GM18508 (cell line): ENCODE measurements around the gene CRPPA.
"Not testable (repeated sequence)": the region's sequence is repeated elsewhere in the genome, so short reads cannot be mapped to it uniquely, and the experiment has no call there.

Source experiments
- ATAC-seq: cut with Tn5 transposase; IDR thresholded peaks from one replicate; pipeline ENCODE4 v1.9.1; 2021; ENCODE audit warnings: moderate number of reproducible peaks; ENCODE audit not compliant: insufficient read depth, unreplicated experiment

CRPPA gene

DNA sequence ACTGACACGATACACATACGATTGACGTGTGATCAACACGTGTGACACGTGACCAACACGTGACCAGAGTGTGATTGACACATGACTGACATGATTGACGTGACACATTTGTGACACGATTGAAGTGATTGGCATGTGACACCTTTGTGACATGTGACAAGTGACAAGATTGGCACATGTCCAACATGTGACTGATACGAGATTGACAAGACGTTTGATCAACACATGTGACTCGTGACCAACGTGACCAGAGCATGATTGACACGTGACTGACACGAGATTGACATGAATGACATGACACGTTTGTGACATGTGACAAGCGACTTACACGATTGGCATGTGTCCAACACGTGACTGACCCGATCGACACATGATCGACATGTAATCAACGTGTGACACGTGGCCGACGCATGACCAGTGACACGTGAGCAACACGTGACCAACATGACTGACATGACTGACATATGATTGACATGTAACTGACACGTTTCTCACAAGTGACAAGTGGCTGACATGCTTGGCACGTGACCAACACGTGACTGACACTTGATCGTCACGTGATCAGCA is 22.0 kb downstream of the CRPPA start:
- no peak for ATAC-seq

DNA sequence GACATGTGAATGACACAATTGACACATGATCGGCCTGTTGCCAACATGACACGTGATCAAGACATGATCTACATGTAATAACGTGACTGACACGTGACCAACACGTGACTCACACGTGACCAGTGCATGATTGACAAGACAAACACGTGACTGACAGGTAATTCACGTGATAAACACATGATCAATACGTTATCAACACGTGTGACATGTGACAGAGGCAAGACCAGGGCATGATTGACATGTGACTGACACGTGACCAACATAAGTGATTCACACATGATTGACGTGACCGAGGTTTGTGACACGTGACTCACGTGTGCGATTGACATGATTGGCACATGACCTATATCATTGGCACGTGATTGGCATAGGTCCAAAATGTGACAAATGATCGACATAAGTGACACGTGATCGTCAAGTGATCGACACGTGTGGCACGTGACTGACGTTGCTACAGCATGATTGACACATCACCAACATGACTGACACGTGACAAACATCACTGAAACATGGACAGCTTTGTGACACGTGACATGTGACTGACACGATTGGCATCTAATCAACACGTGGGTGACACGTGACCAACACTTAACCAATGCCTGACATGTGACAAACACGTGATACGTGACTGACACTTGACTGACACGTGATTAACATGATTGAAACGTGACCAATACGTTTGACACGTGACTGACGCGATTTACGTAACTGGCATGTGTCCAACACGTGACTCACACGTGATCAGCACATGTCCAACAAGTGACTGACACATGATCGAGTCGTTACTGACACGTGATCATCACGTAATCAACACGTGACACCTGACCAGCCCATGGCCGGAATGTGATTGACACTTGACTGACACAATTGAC is 23.0 kb downstream of the CRPPA start:
- no peak for ATAC-seq

DNA sequence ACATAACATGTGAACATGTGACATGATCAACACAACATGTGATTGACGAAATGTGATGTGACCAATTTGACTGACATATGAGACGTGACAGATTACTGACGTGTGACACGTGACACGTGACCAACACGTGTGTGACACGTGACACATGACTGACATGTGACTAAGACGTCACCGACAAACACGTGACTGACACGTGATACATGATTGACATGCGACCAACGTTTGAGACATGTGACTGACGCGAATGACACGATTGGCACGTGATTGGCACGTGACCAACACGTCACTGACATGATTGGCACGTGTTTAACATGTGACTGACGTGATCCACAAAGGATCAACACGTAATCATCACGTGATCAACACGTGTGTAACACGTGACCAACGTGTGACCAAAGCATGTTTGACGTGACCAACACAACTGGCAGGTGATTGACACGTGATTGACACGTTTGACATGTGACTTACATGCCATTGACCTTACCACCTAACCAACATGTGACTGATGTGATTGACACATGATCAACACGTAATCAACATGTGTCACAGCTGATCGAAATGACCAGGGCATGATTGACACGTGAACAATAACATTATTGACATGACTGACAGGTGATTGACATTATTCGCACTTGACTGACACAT is 23.7 kb downstream of the CRPPA start:
- no peak for ATAC-seq

DNA sequence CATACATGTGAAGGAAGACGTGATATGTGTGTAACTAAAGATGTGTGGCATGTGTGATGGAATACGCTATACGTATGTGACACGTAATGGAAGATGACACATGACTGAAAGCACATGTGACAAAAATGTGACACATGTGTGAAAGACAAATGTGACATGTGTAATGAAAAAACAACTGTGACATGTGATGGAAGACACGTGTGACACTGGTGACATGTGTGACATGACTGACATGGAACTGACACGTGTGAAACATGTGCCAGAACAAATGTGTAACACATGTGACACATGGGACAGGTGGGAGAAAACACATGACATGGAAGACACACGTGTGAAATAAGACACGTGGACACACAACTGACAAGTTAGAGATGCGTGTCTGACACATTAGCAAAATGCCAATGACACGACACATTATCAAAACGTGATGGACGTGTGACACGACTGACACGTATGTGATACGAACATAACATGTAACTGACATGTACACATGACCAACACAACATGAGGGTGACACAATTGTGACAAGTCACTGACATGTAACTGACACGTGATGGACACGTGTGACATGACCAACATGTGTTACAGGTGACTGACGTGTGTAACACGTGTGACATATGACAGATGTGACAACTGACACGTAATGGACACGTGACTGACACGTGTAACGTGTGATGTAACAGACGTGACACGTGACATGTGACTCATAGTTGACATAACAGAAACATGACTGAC is 24.4 kb downstream of the CRPPA start:
- no peak for ATAC-seq

DNA sequence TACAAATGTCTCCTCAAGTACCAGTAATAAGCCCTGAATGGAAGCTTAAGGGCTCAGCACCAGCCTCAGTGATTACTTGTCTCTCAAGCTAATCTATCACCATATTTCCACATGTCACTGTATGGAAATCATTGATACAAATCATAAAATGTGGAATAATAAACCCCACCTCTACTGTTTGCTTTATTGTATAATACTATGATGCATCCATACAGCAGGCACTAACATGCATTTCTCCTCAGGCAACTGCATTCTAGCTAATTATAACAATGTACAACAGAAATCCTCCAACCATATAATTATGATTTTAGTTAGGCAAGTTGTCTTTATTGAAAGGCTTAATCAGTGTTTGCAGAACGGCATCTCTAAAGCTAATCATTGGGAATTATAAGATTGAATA is 26.2 kb downstream of the CRPPA start:
- no peak for ATAC-seq

DNA sequence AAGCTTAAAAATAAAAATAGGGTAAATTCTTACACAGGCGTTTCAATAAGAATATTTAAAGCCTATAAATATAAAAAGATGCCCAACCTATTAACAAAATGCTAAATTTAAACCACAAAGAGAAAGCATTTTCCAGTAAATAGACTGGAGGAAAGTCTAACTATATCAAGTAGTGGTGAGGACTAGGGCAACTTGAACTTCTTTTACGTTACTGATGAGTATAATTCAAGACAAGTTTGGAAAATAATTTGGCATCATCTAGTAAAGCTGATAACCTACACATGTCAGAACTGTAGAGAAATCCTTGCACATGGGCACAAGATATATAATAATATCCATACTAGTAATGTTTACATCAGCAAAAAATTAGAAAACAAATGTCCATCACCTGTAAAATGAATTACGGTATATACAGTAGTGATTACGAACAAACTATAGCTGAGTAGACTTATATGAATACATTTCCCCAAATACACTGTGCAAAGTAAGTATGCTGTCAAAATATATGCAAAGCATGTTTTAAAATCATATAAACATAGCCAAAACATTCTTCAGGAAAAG is 27.4 kb downstream of the CRPPA start:
- ATAC-seq = no peak

DNA sequence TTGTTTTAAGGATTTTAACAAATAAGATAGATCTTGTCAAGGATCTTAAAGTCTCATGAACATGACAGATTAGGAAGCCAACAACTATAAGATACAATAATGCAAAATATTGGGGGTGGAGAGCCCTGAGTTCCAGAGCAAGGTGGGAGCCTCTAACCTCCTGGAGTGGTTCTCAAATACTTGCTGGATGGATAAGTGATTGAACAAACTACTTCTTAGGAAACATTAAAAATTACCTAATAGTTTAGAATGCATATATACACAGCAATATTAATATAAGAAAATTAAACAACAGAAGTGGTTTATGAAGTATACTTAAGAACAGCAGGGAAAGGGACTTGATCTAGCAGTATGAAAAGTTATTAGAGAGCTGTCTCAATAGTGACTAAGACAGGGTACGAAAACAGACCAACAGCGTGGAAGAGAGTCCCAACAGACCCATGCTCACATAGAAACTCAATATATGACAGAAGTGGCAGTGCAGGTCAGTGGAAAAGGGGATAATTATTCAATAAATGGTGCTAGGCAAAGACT is 28.3 kb downstream of the CRPPA start:
- no peak for ATAC-seq

DNA sequence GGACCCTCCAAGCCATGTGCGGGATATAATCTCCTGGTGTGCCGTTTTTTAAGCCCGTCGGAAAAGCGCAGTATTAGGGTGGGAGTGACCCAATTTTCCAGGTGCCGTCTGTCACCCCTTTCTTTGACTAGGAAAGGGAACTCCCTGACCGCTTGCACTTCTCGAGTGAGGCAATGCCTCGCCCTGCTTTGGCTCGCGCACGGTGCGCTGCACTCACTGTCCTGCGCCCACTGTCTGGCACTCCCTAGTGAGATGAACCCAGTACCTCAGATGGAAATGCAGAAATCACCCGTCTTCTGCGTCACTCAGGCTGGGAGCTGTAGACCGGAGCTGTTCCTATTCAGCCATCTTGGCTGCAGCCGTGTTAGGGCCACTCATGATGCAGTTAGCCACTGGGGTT is 37.6 kb downstream of the CRPPA start:
- ATAC-seq = not testable (repeated sequence)

DNA sequence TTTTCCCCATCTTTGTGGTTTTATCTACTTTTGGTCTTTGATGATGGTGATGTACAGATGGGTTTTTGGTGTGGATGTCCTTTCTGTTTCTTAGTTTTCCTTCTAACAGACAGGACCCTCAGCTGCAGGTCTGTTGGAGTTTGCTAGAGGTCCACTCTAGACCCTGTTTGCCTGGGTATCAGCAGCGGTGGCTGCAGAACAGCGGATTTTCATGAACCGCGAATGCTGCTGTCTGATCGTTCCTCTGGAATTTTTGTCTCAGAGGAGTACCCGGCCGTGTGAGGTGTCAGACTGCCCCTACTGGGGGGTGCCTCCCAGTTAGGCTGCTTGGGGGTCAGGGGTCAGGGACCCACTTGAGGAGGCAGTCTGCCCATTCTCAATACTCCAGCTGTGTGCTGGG is 38.2 kb downstream of the CRPPA start:
- not testable (repeated sequence) for ATAC-seq
